Measurements from ENCODE around the gene PTPRM. TPM values are rescaled to one million over a fixed set of nuclear protein-coding genes. Genes with fewer than 3 reads are reported as not detected.

PTPRM gene
- polyA plus RNA-seq, 1 of the 3 experiments (the other 2 are of a cell fraction): 16.0 TPM

DNA sequence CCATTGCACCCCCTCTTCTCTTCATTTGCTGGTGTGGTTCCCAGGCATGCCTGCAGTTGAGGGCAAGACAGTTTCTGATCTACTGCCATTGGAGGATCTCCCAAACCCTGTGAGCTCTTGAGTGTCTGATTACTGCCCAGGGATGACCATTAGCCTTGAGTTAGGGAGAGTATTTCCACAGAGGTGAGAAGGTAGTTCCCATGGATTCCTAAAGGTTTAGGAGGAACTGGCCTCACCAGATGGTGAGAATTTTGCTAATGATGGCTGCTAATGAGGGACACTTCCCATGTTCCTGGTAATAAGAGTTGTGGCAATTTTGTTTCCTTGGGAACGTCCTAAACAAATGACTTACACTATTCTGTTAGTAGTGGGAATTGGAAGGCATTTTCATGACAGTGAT is 42.5 kb downstream of the PTPRM start (continued):
- TF ChIP-seq FOXJ3 (CRISPR knock-in tag; IDR thresholded peaks at IDR 0.05): no peak

DNA sequence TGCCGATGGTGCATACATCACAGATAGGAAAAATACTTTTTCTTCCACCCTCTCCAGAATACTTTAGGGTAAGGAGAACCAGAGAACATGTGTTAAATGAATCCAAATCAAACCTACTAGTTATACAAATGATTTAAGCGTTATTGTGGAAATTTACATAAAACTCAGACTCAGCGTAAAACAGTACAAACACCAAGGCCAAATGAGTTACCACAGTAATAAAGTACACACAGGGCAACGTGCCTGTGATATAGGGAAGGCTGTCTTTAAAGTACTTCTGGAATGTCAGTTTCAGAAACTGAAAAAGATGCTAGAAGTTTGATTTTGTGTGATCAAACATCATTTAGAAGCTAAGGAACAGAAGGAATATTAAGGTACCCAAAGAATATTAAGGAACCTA is 46.9 kb downstream of the PTPRM start:
- POLR2A ChIA-PET: no interaction called here
- Histone ChIP-seq H3K9ac (no peak overlapping the region), H3K4me1 (ENCODE audit: control insufficient read depth in 1 of 2, insufficient read depth in 2 of 2, low read depth in 1 of 2, low read length in 1 of 2) (peaks cover 0 to 15% of the 10 kb centered on the region in 2 experiments; a peak in 2 of 4 replicates), H3F3A (replicated peaks; ENCODE audit: insufficient read depth) (no peaks in the 10 kb centered on the region), H4K20me1 (ENCODE audit: insufficient read depth) (no peaks in the 10 kb centered on the region), H3K79me2 (ENCODE audit: insufficient read depth) (no peaks in the 10 kb centered on the region), H3K27ac (ENCODE audit: low read depth in 2 of 2, low read length in 1 of 2) (no peak overlapping the region), H3K36me3 (replicated peaks in 1 of 2; ENCODE audit: control insufficient read depth in 1 of 2, insufficient read depth in 2 of 2, low read length in 1 of 2) (no peaks in the 10 kb centered on the region), H3K27me3 (ENCODE audit: insufficient read depth) (no peaks in the 10 kb centered on the region), H3K9me2 (no peaks in the 10 kb centered on the region), H3K4me3 (ENCODE audit: low read depth in 2 of 2, low read length in 1 of 2) (no peak overlapping the region), H3K4me2 (no peak overlapping the region), H2AFZ (ENCODE audit: low read depth) (no peak overlapping the region), H3K9me3 (no peaks in the 10 kb centered on the region)
- DNase-seq: no peak
- CTCF ChIA-PET: interaction anchor here (0.7 kb wide), 1 partner anchor 17 kb away, joined by 3 read pairs; no protein-coding TSS in a partner anchor
- 61% methylated on average over 4 of the region's 4 CpGs for WGBS (ENCODE audit: low lambda C conversion rate)
- TF ChIP-seq, protein P1, sequence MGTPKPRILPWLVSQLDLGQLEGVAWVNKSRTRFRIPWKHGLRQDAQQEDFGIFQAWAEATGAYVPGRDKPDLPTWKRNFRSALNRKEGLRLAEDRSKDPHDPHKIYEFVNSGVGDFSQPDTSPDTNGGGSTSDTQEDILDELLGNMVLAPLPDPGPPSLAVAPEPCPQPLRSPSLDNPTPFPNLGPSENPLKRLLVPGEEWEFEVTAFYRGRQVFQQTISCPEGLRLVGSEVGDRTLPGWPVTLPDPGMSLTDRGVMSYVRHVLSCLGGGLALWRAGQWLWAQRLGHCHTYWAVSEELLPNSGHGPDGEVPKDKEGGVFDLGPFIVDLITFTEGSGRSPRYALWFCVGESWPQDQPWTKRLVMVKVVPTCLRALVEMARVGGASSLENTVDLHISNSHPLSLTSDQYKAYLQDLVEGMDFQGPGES (IDR thresholded peaks at IDR 0.05; ENCODE audit: low read depth, low read length): no peak
- no peak for TF ChIP-seq CHD2 (IDR thresholded peaks at IDR 0.05; ENCODE audit: low read length, partially characterized antibody)
- TF ChIP-seq, protein P2, sequence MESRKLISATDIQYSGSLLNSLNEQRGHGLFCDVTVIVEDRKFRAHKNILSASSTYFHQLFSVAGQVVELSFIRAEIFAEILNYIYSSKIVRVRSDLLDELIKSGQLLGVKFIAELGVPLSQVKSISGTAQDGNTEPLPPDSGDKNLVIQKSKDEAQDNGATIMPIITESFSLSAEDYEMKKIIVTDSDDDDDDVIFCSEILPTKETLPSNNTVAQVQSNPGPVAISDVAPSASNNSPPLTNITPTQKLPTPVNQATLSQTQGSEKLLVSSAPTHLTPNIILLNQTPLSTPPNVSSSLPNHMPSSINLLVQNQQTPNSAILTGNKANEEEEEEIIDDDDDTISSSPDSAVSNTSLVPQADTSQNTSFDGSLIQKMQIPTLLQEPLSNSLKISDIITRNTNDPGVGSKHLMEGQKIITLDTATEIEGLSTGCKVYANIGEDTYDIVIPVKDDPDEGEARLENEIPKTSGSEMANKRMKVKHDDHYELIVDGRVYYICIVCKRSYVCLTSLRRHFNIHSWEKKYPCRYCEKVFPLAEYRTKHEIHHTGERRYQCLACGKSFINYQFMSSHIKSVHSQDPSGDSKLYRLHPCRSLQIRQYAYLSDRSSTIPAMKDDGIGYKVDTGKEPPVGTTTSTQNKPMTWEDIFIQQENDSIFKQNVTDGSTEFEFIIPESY (IDR thresholded peaks at IDR 0.05; ENCODE audit: borderline replicate concordance, low read depth): no peak
- TF ChIP-seq TEAD4 (IDR thresholded peaks at IDR 0.05; ENCODE audit: borderline replicate concordance, insufficient read depth): no peak
- no peak for TF ChIP-seq FOSL2 (IDR thresholded peaks at IDR 0.05; ENCODE audit: borderline replicate concordance, low read depth)
- TF ChIP-seq, protein P3, sequence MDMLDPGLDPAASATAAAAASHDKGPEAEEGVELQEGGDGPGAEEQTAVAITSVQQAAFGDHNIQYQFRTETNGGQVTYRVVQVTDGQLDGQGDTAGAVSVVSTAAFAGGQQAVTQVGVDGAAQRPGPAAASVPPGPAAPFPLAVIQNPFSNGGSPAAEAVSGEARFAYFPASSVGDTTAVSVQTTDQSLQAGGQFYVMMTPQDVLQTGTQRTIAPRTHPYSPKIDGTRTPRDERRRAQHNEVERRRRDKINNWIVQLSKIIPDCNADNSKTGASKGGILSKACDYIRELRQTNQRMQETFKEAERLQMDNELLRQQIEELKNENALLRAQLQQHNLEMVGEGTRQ (IDR thresholded peaks at IDR 0.05; ENCODE audit: borderline replicate concordance, low read depth, low read length): no peak
- TF ChIP-seq, protein P4, sequence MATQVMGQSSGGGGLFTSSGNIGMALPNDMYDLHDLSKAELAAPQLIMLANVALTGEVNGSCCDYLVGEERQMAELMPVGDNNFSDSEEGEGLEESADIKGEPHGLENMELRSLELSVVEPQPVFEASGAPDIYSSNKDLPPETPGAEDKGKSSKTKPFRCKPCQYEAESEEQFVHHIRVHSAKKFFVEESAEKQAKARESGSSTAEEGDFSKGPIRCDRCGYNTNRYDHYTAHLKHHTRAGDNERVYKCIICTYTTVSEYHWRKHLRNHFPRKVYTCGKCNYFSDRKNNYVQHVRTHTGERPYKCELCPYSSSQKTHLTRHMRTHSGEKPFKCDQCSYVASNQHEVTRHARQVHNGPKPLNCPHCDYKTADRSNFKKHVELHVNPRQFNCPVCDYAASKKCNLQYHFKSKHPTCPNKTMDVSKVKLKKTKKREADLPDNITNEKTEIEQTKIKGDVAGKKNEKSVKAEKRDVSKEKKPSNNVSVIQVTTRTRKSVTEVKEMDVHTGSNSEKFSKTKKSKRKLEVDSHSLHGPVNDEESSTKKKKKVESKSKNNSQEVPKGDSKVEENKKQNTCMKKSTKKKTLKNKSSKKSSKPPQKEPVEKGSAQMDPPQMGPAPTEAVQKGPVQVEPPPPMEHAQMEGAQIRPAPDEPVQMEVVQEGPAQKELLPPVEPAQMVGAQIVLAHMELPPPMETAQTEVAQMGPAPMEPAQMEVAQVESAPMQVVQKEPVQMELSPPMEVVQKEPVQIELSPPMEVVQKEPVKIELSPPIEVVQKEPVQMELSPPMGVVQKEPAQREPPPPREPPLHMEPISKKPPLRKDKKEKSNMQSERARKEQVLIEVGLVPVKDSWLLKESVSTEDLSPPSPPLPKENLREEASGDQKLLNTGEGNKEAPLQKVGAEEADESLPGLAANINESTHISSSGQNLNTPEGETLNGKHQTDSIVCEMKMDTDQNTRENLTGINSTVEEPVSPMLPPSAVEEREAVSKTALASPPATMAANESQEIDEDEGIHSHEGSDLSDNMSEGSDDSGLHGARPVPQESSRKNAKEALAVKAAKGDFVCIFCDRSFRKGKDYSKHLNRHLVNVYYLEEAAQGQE (IDR thresholded peaks at IDR 0.05; ENCODE audit: low read depth, low read length): no peak
- TF ChIP-seq RAD21 (IDR thresholded peaks at IDR 0.05; ENCODE audit: low read length): no peak
